PC-9 (cell line): ENCODE data around the gene PGAP3.

Experiments used
- EZH2 ChIP-seq: fragments of 200-600 bp; sonication (generic); IDR thresholded peaks from 2 replicates; pipeline ENCODE4 v1.8.0; 2017; ENCODE audit warnings: antibody characterized with exemption, low read depth
- TF ChIP-seq, protein P1 (sequence below): fragments of 200-600 bp; sonication (generic); conservative IDR thresholded peaks from 2 replicates; pipeline ENCODE4 v1.6.1; 2017; ENCODE audit warnings: mixed run types, antibody characterized with exemption, mild to moderate bottlenecking, moderate library complexity

DNA sequence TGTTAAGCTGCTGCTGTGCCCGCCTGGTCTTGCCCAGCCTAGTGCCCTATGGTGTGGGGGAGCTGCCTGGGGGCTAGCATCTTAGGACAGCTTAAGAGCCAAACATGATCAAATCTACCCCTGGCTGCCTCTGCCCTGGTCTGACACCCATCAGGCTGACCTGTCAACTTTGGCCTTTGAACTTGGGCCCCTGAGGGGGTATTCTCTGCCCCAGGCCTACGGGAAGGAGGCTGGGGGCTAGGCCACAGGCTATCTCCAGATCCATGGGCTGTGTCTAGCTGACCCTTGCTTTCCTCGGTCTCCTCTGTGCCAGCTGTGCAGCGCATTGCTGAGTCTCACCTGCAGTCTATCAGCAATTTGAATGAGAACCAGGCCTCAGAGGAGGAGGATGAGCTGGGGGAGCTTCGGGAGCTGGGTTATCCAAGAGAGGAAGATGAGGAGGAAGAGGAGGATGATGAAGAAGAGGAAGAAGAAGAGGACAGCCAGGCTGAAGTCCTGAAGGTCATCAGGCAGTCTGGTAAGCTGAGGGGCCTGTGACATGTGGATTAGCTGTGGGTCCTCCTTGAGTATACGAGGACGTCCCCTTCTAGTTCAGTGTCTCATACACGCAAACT, 54.2 kb downstream of the PGAP3 start:
- TF ChIP-seq, protein P1, sequence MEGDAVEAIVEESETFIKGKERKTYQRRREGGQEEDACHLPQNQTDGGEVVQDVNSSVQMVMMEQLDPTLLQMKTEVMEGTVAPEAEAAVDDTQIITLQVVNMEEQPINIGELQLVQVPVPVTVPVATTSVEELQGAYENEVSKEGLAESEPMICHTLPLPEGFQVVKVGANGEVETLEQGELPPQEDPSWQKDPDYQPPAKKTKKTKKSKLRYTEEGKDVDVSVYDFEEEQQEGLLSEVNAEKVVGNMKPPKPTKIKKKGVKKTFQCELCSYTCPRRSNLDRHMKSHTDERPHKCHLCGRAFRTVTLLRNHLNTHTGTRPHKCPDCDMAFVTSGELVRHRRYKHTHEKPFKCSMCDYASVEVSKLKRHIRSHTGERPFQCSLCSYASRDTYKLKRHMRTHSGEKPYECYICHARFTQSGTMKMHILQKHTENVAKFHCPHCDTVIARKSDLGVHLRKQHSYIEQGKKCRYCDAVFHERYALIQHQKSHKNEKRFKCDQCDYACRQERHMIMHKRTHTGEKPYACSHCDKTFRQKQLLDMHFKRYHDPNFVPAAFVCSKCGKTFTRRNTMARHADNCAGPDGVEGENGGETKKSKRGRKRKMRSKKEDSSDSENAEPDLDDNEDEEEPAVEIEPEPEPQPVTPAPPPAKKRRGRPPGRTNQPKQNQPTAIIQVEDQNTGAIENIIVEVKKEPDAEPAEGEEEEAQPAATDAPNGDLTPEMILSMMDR = no peak
- TF ChIP-seq EZH2 = no peak
